ENCODE measurements around the gene KLF2. TPM values are rescaled to one million over a fixed set of nuclear protein-coding genes. Genes with fewer than 3 reads are reported as not detected.

Gene KLF2
- total RNA-seq, 2 experiments from 2014 or later = 1,201 to 1,291 TPM

DNA sequence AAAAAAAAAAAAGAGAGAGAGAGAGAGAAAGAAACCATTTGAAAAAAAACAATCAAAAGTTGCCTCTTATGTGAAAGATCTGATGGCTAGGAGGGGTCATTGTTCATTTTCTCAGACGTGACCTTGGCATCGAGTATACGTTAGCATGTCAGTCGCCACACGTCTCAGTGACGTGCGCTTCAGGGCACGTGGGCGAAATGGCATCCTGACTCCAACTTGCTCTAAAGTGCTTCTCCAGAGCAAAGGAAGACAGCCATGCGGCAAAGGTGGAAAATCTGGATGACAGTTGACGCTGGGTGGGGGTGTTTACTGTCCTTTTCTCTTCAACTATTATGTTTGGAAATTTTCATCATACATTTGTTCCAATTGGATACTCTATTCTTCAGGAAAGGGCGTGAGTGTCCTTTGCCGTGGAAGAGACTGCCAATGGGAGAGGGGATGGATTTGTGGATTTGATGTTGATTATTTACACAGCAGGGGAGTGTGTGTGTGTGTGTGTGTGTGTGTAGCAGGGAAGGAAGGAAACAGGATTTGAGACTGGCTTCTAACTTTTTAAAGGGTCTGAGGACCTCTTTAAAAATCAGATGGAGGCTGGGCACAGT is 25.0 kb downstream of the KLF2 start:
- Histone ChIP-seq H3K27me3 (ENCODE audit: control insufficient read depth in 1 of 2, insufficient read depth in 2 of 2, low read length in 2 of 2) (no peaks in the 10 kb centered on the region), H3K27ac (ENCODE audit: low read depth in 1 of 2, low read length in 2 of 2) (no peak overlapping the region), H3K4me1 (ENCODE audit: insufficient read depth, low read length) (peaks cover 42% of the 10 kb centered on the region), H3K36me3 (ENCODE audit: insufficient read depth, low read length) (peaks cover 1% of the 10 kb centered on the region), H3K4me3 (ENCODE audit: low read length) (no peak overlapping the region), H3K9me3 (ENCODE audit: control insufficient read depth in 1 of 2, insufficient read depth in 1 of 2, low read length in 2 of 2) (no peaks in the 10 kb centered on the region)
- ChIA-PET CTCF (no interaction called here), POLR2A (interaction anchor here (1.9 to 31.1 kb wide), 2 partner anchors 18 to 19 kb away, joined by 16 to 3819 read pairs; no protein-coding TSS in a partner anchor)
- H3K27me3 Mint-ChIP-seq = no peaks in the 10 kb centered on the region
- DNase-seq (no peak), ATAC-seq (ENCODE audit: poor library complexity) (no peak)
- TF ChIP-seq, protein P1, sequence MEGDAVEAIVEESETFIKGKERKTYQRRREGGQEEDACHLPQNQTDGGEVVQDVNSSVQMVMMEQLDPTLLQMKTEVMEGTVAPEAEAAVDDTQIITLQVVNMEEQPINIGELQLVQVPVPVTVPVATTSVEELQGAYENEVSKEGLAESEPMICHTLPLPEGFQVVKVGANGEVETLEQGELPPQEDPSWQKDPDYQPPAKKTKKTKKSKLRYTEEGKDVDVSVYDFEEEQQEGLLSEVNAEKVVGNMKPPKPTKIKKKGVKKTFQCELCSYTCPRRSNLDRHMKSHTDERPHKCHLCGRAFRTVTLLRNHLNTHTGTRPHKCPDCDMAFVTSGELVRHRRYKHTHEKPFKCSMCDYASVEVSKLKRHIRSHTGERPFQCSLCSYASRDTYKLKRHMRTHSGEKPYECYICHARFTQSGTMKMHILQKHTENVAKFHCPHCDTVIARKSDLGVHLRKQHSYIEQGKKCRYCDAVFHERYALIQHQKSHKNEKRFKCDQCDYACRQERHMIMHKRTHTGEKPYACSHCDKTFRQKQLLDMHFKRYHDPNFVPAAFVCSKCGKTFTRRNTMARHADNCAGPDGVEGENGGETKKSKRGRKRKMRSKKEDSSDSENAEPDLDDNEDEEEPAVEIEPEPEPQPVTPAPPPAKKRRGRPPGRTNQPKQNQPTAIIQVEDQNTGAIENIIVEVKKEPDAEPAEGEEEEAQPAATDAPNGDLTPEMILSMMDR (IDR thresholded peaks at IDR 0.05) = no peak
- intact Hi-C loops (cut with DNase I, micrococcal nuclease) = no loop called here
- no peaks in the 10 kb centered on the region for H3K9me3 Mint-ChIP-seq
- no peaks in the 10 kb centered on the region for H3K36me3 Mint-ChIP-seq (ENCODE audit: low read depth)
- peak overlapping the region; percentile 54 for H3K4me3 Mint-ChIP-seq
- peak overlapping the region; percentile 66 for H3K27ac Mint-ChIP-seq
- H3K4me1 Mint-ChIP-seq (ENCODE audit: low read depth) = peaks cover 44% of the 10 kb centered on the region

DNA sequence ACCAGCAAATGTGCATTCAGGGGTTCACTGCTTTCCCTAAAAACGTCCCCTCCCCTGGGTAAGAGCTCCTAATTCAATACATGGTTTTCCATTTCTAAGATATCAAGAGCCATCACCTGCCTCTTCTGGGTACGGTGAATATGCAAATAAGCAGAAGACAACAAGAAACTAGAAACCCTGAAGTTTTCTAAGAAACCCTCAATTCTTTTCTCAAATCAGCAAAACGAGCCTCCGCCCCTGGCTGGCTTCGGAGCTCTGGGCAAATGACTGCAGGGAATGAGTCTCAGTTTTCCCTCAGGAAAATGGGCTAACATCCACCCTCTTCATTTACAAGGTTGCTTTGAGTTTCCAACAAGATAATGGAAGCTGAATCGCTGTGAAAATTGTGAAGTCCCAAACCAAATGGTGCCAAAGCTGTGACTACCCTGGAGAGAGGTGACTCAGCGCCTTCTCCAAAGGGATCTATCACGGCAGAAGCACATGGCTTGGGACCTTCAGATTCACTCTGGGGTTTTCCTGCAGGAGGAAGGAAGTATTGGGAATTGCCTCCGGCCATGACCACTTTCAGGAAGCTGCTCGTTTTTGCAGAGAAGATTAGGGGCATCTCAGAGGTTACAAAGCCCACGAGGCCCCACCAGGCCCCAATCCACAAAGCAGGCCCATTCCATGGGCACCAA is 26.6 kb downstream of the KLF2 start:
- TF ChIP-seq, protein P1 (IDR thresholded peaks at IDR 0.05) = no peak
- DNase-seq (peak in 3 of 14 experiments; percentile 29 to 56 (median 47)), ATAC-seq (ENCODE audit: poor library complexity) (no peak)
- no peaks in the 10 kb centered on the region for H3K36me3 Mint-ChIP-seq (ENCODE audit: low read depth)
- intact Hi-C loops (cut with DNase I, micrococcal nuclease) = no loop called here
- ChIA-PET CTCF (interaction anchor here (1.3 to 1.6 kb wide), 2 partner anchors 12 to 22 kb away, joined by 6 to 7 read pairs; no protein-coding TSS in a partner anchor), POLR2A (interaction anchor here (1.2 to 1.9 kb wide), 7 partner anchors 9 to 23 kb away, joined by 4 to 16 read pairs (median 9); no protein-coding TSS in a partner anchor)
- no peaks in the 10 kb centered on the region for H3K9me3 Mint-ChIP-seq
- Histone ChIP-seq H3K9me3 (ENCODE audit: control insufficient read depth in 1 of 2, insufficient read depth in 1 of 2, low read length in 2 of 2) (no peaks in the 10 kb centered on the region), H3K4me3 (ENCODE audit: low read length) (no peak overlapping the region), H3K27ac (ENCODE audit: low read depth in 1 of 2, low read length in 2 of 2) (peak overlapping the region in 1 of 2 donors; percentile 29), H3K4me1 (ENCODE audit: insufficient read depth, low read length) (peaks cover 57% of the 10 kb centered on the region), H3K27me3 (ENCODE audit: control insufficient read depth in 1 of 2, insufficient read depth in 2 of 2, low read length in 2 of 2) (no peaks in the 10 kb centered on the region), H3K36me3 (ENCODE audit: insufficient read depth, low read length) (peaks cover 2% of the 10 kb centered on the region)
- H3K4me3 Mint-ChIP-seq = peak overlapping the region; percentile 73
- peaks cover 54% of the 10 kb centered on the region for H3K4me1 Mint-ChIP-seq (ENCODE audit: low read depth)
- H3K27me3 Mint-ChIP-seq = no peaks in the 10 kb centered on the region
- H3K27ac Mint-ChIP-seq = peak overlapping the region; percentile 61

DNA sequence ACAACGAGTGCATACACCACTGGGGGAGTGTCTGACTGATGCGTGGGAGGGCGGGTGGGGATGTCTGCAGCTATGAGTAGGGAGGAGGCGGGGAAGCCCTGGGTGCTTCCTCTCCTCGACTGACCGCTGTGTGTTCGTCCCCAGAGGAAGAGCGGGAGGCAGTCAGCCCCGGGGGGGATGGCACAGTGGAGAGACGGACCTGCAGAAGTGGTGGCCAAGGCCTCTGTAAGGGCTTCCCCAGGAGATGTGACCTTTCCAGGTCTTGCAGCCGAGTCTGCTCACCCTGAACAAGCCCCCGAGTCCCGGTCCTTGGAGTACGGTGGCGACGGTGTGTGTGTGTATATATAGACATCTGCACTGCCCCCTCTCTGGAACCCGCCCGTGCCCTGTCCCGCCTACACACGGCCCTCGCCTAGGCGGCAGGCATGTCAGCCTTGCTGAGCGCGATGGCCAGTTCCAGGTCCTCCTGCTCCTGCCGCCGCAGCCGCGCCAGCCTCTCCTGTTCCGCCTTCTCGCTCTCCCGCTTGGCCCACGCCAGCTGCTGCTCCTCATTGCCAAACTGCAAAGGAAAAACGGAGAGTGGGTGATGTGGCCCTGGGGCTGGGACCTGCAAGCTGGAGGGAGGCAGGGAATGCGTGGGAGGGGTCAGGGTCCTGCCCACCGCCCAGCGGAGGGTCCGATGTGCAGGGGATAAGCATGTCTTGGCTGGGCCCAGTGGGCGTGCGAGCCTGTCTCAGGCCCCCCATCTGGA is 30.8 kb downstream of the KLF2 start:
- intact Hi-C loops (cut with DNase I, micrococcal nuclease) = loop anchor here (1.0 to 2.0 kb wide), 2 partner anchors 11 to 17 kb away; no protein-coding TSS in a partner anchor
- H3K4me3 Mint-ChIP-seq = peak overlapping the region; percentile 63
- Histone ChIP-seq H3K27ac (ENCODE audit: low read depth in 1 of 2, low read length in 2 of 2) (no peak overlapping the region), H3K27me3 (ENCODE audit: control insufficient read depth in 1 of 2, insufficient read depth in 2 of 2, low read length in 2 of 2) (no peaks in the 10 kb centered on the region), H3K4me1 (ENCODE audit: insufficient read depth, low read length) (peaks cover 83% of the 10 kb centered on the region), H3K4me3 (ENCODE audit: low read length) (no peak overlapping the region), H3K36me3 (ENCODE audit: insufficient read depth, low read length) (peaks cover 2% of the 10 kb centered on the region), H3K9me3 (ENCODE audit: control insufficient read depth in 1 of 2, insufficient read depth in 1 of 2, low read length in 2 of 2) (no peaks in the 10 kb centered on the region)
- DNase-seq (peak in 4 of 14 experiments; percentile 19 to 60 (median 54)), ATAC-seq (ENCODE audit: poor library complexity) (peak; percentile 74)
- H3K9me3 Mint-ChIP-seq = no peaks in the 10 kb centered on the region
- ChIA-PET CTCF (interaction anchor here (1.0 to 1.6 kb wide), 2 partner anchors 16 to 28 kb away, joined by 5 read pairs; no protein-coding TSS in a partner anchor), POLR2A (interaction anchor here (0.7 to 32.3 kb wide), 4 partner anchors 8 to 27 kb away, joined by 4 to 3819 read pairs (median 75); partner anchors contain the start of gene KLF2)
- no peaks in the 10 kb centered on the region for H3K36me3 Mint-ChIP-seq (ENCODE audit: low read depth)
- H3K27ac Mint-ChIP-seq = peak overlapping the region; percentile 68
- H3K27me3 Mint-ChIP-seq = no peaks in the 10 kb centered on the region
- peaks cover 79% of the 10 kb centered on the region for H3K4me1 Mint-ChIP-seq (ENCODE audit: low read depth)
- TF ChIP-seq, protein P1 (IDR thresholded peaks at IDR 0.05) = no peak
